GM19467 (cell line): ENCODE measurements around the gene KDELR1.
"Not testable (repeated sequence)": the region's sequence is repeated elsewhere in the genome, so short reads cannot be mapped to it uniquely, and the experiment has no call there.

Experiments used
- ATAC-seq: cut with Tn5 transposase; IDR thresholded peaks from one replicate; pipeline ENCODE4 v1.9.1; 2021; ENCODE audit warnings: mild to moderate bottlenecking, moderate library complexity; ENCODE audit not compliant: unreplicated experiment

Gene KDELR1

GRCh38 chr19:48398102-48398374 is 6.7 kb upstream of the KDELR1 start:
- no peak for ATAC-seq

GRCh38 chr19:48397263-48398101 is 6.1 kb upstream of the KDELR1 start:
- ATAC-seq = no peak

GRCh38 chr19:48396824-48397176 is 5.4 kb upstream of the KDELR1 start:
- ATAC-seq = no peak

GRCh38 chr19:48396016-48396823 is 4.9 kb upstream of the KDELR1 start:
- ATAC-seq = no peak

- no peak for ATAC-seq
Measured at GRCh38 chr19:48395499-48395898, 4.1 kb upstream of the KDELR1 start.

- ATAC-seq = no peak
Measured at GRCh38 chr19:48395170-48395455, 3.8 kb upstream of the KDELR1 start.

- no peak for ATAC-seq
Measured at GRCh38 chr19:48394331-48395169, 3.2 kb upstream of the KDELR1 start.

GRCh38 chr19:48393559-48394330 is 2.4 kb upstream of the KDELR1 start, which contains the start of gene GRIN2D:
TSS of gene GRIN2D (plus strand) at chr19:48393668. CDS start at chr19:48398393, 4,725 bp downstream.
- no peak for ATAC-seq

GRCh38 chr19:48392860-48393558 is 1.7 kb upstream of the KDELR1 start:
- ATAC-seq = no peak

GRCh38 chr19:48392006-48392344 is 624 bp upstream of the KDELR1 start:
- ATAC-seq = not testable (repeated sequence)

GRCh38 chr19:48390188-48391099 is 907 bp downstream of the KDELR1 start:
- ATAC-seq = peak; percentile 44

- no peak for ATAC-seq
Measured at GRCh38 chr19:48386981-48387380, 4.4 kb downstream of the KDELR1 start.

- no peak for ATAC-seq
Measured at GRCh38 chr19:48385461-48386087, 5.8 kb downstream of the KDELR1 start.

- no peak for ATAC-seq
Measured at GRCh38 chr19:48382286-48382685, 9.1 kb downstream of the KDELR1 start.

- ATAC-seq = no peak
Measured at GRCh38 chr19:48381178-48381950, 10.0 kb downstream of the KDELR1 start.

GRCh38 chr19:48379058-48379457 is 12.3 kb downstream of the KDELR1 start:
- ATAC-seq = no peak

GRCh38 chr19:48378194-48378570 is 13.2 kb downstream of the KDELR1 start:
- ATAC-seq = no peak

GRCh38 chr19:48373567-48373966 is 17.8 kb downstream of the KDELR1 start:
- ATAC-seq = no peak
